GM20431 (cell line): ENCODE data around the gene EXOC3L4.

Experiments used
- in situ Hi-C: fragments of 300-500 bp; cut with MseI, MboI; formaldehyde crosslinking; loops from one replicate; pipeline ENCODE4 v1.15.0; 2020; ENCODE audit warnings: low sequenced_read_pairs; ENCODE audit not compliant: unreplicated experiment

The EXOC3L4 gene

DNA sequence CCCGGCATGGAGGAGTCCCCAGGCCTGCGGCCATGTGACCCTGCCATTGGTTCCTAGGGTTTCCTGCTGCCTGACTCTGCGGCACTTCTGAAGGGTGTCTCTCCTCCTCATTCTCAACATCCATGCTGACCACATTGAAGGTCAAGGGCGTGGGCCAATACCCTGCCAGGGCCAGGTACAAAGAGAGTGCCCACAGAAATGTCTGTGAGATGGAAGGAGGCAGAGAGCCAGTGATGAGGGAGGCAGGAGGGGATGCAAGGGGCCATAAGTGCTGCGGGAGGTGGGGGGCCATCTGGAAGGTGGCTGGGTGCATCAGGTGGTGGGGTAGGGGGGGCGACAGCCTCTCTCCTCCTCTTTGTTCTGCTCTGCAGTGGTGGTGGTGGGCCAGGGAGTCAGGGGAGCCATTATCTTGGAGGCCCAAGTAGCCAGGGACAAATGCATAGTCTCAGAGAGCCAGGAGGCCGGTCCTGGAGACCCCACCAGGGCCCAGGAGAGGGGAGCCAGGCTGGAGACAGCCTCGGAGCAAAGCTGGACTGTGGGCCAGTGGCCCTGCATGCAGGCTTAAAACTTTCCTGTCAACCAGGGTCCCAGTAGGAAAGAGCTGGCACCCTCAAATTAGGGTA is 24.2 kb upstream of the EXOC3L4 start:
- in situ Hi-C loops: no loop called here

DNA sequence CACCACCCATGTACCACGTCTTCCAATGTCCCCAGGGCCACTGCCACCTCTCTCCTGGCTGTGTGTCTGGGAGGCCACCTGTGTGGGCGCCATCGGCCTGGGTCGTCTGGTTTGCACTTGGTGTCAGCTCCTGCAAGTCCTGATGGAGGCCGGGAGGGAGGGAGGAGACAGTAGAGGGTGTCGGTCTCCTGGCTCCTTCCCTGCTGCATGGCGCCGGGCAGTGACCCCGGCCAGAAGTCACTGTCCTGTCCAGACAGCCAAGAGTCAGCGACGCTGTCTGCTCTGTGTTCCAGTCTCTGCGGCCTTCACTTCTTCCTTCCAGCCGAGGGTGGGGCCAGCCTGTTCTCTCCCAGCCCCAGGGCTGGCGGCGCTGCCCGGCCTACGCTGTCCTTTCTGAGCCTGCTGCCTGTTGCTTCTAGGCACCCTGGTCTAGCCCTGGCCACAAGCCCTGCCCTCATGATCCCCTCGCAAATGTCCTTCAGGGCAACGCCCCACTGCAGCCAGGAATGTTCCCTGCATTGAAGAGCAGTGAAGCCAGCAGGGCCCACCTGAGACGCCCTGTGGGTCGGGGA is 23.5 kb upstream of the EXOC3L4 start:
- in situ Hi-C loops: no loop called here

DNA sequence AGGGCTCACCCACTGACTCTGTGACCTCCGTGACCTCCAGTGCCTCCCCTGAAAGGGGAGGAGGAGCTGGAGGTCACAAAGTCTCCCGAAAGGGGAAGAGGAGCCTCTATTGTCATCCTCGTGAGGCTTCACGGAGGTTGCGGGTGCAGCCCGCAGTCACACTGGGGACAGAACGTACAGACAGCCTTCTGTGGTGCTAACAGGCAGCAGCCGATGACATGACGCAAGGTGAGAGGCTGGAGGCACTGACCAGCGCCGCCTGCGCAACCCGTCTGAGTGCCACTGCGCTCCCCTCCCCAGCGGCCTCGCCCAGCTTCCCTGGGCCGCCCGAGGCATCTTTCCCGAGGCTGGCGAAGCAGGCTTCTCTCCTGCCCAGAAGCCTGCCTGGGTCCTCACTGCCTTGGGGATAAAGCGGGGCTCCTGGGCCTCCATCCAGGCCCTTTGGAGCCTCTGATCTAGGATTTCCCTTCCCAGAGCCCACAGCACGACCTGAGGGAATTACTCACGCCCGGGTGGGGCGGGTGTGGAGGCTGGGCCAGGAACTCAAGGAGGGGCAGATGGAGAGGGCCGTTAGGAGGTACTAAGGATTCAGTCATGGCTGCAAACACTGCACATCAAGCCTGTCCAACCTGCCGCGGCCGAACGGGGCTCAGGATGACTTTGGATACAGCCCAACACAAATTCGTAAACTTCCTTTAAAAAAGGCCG is 22.8 kb upstream of the EXOC3L4 start:
- in situ Hi-C loops: no loop called here

GRCh38 chr14:103072595-103073366 is 21.7 kb upstream of the EXOC3L4 start:
- in situ Hi-C loops: no loop called here

GRCh38 chr14:103073367-103073875 is 21.1 kb upstream of the EXOC3L4 start:
- in situ Hi-C loops: no loop called here

DNA sequence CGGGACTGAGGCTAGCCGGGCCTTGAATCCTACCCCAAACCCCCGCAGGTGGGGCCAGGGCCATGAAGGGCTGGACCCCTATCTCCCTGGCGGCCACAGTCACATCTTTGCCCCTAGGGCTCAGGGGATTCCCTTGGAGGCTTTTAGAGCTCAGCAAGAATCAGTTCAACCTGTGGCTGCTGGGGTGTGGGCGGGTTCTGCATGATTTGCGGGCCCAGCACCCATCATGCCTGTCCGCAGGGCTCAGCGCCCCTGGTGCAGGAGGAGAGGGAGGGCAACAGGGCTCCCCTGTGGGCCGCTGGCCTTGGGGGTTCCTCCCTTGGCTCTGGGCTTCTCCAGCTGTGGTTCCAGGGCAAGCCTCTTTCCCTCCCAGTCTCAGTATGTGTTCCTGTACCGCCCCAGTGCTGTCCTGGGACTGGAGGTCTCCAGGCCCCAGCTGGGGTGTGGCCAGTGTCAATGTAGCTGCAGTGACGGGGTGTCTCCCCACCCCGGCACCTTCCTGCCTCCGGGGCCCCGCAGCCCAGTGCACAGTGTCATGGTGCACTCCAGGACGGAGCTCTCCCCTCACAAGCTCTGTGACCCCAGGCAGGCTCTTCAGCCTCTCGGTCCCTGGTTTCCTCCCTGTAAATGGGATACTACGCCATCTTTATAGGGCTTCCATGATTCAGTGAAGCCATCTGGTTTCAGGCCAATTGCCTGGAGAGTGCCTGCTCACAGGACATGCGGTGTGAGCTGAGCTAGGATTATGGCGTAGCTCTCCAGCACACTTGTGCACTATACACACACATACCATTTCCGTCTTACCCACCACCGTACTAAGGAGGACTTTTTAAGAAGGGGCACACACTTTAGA is 20.4 kb upstream of the EXOC3L4 start:
- in situ Hi-C loops: no loop called here

DNA sequence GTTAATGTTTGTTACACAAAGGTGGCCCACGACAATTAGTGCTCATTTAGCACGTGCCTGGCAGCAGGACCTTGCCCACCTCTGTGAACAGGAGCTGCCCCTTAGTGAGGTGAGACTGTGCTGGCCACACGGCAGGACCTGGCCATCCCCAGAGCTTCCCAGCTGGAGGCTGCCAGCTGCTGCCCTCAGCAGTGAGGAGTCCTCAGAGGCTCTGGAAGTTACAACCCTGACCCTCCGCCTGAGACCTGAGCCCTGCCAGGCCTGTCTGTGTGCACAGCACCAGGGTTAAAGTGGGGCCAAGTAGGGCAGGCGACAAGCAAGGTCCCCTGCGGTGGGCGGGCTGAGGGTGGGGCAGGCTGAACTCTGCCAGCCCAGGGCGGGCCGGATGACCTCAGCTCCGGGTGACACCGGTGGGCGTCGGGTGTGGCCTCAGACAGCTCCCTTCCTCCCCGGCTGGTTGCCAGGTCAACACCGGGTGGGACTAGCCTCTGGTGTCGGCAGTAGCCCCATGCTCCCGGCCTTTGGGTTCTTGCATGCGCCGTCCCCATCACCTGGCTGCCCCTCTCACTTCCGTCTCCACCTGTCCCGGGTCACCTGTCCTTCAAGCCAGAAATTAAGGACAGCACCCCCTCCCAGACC is 19.7 kb upstream of the EXOC3L4 start:
- in situ Hi-C loops: loop anchor here (25.0 kb wide), 1 partner anchor 212 kb away; no protein-coding TSS in a partner anchor

GRCh38 chr14:103078420-103078749 is 16.1 kb upstream of the EXOC3L4 start:
- in situ Hi-C loops: loop anchor here (25.0 kb wide), 1 partner anchor 209 kb away; no protein-coding TSS in a partner anchor

DNA sequence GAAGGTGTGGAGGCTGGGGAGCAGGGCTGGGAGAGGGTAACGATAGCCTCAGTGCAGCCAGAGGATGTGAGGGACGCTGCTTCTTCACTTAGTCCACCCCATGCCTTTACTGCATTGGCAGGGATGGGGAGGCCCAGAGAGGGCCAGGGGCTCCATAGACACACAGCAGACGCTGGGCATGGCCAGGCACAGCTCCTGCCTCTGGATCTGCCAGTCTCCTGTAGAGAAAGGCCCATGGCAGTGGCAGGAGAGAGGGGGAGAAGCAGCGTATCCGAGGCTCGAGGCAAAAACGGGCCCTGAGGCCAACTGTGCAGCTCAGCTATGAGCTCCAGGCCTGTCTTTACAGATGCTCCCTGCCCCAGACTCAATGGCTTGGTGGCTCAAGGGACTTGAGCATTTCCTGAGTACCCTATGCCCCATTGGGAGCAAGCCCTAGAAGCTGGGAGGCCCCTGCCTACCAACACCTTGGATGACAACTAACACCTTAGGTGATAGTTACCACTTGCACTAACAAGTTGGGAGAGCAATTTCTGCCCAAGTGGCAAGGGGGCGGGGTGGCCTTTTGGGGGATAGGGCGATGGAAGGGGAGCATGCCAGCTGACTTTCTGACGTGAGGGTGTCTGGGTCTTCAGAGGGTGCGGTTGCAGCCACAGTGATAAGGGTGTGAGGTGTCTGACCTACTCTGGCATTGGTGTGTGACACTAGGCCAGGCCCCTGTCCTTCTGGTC is 15.5 kb upstream of the EXOC3L4 start:
- in situ Hi-C loops: loop anchor here (25.0 kb wide), 1 partner anchor 208 kb away; no protein-coding TSS in a partner anchor

DNA sequence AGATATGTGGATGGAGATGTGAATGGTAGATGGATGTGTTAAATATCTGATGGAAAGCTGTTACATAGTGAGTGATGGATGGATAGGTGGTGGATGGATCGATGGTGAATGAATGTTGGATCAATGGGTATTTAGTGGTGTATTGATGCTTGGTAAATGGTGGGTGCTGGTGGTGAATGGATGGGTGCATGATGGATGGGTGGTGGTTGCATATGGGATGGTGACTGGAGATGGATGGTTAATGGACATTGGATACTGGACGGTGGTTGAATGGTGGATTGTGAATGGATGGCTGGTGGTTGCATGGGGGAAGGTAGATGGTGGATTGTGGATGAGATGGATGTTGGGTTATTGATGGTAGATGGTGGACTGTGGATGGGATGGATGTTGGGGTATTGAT is 12.6 kb upstream of the EXOC3L4 start:
- in situ Hi-C loops: loop anchor here (25.0 kb wide), 1 partner anchor 205 kb away; no protein-coding TSS in a partner anchor

DNA sequence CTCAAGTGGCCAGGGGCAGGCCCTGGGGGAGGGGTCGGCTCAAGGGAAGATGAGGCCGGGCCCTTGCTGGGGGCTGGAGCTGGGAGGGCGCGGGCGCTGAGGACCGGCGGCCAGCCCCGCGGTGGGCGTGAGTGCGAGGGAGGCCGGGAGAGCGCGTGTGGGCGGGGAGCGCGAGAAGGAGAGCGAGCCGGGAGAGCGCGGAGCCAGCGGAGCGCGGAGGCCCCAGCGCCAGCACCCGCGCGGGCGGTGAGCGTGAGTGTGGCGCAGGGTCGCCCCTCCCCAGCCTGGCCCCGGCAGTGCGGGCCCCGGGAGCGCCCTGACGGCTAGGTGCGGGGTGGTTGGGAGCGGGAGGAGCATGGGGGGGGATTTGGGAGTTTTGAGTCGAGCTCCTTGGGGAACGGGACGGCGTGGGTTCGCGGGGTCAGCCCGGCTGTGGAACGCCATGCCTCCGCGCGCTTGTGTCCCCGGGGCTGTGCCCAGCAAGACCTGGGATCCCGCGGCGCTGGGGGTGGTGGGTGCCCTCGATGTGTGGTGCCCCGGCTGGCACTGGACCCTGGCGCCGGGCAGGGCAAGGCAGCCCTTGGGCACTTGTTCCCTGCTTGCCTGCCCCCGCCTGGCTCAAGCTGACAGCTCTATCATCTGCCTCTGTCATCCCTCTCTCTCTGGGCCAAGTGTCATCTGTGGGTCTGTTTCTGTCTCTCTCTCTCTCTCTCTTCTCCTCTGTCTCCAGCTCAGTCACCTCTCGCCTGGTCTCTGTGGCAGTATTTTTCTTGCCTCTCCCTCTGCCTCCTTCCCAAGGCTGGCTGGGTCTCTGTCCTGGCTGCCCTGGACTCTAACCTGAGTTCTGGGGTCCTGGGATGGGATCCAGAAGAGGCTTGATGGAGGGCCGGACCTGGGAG is 10.3 kb upstream of the EXOC3L4 start, which contains the start of gene LBHD2:
LBHD2 (plus strand) TSS at position 190 of the 899 bp plus-strand sequence. CDS start 1,803 bp downstream, outside the sequence.
- in situ Hi-C loops: loop anchor here (25.0 kb wide), 1 partner anchor 203 kb away; no protein-coding TSS in a partner anchor

GRCh38 chr14:103085106-103086091 is 9.1 kb upstream of the EXOC3L4 start:
- in situ Hi-C loops: loop anchor here (25.0 kb wide), 1 partner anchor 202 kb away; no protein-coding TSS in a partner anchor

GRCh38 chr14:103086771-103087342 is 7.7 kb upstream of the EXOC3L4 start:
- in situ Hi-C loops: loop anchor here (25.0 kb wide), 1 partner anchor 200 kb away; no protein-coding TSS in a partner anchor

GRCh38 chr14:103087343-103087835 is 7.1 kb upstream of the EXOC3L4 start:
- in situ Hi-C loops: loop anchor here (25.0 kb wide), 1 partner anchor 200 kb away; no protein-coding TSS in a partner anchor

GRCh38 chr14:103088921-103089320 is 5.6 kb upstream of the EXOC3L4 start:
- in situ Hi-C loops: loop anchor here (25.0 kb wide), 1 partner anchor 198 kb away; no protein-coding TSS in a partner anchor
